Ammon's horn (tissue), 1 donor: Measurements from ENCODE around the gene TULP1.
"Not testable (repeated sequence)": the region's sequence is repeated elsewhere in the genome, so short reads cannot be mapped to it uniquely, and the experiment has no call there.

Experiments
- DNase-seq: peaks from one replicate; pipeline ENCODE4 v3.0.0-alpha.2; 2016; ENCODE audit warnings: low spot score

Gene TULP1

GRCh38 chr6:35512740-35513139 is at the start of gene TULP1:
TULP1 (minus strand) TSS chr6:35512896; CDS start chr6:35512858, 38 bp downstream.
- DNase-seq: no peak

GRCh38 chr6:35562060-35562459 is 49.4 kb upstream of the TULP1 start:
- no peak for DNase-seq

GRCh38 chr6:35561113-35561512 is 48.4 kb upstream of the TULP1 start:
- no peak for DNase-seq

GRCh38 chr6:35558571-35558970 is 45.9 kb upstream of the TULP1 start:
- no peak for DNase-seq

GRCh38 chr6:35557239-35557638 is 44.5 kb upstream of the TULP1 start:
- DNase-seq: no peak

- no peak for DNase-seq
Measured at GRCh38 chr6:35554811-35555210, 42.1 kb upstream of the TULP1 start.

GRCh38 chr6:35553315-35553714 is 40.6 kb upstream of the TULP1 start:
- no peak for DNase-seq

GRCh38 chr6:35552285-35552917 is 39.7 kb upstream of the TULP1 start:
- no peak for DNase-seq

GRCh38 chr6:35550437-35550836 is 37.7 kb upstream of the TULP1 start:
- no peak for DNase-seq

- DNase-seq: no peak
Measured at GRCh38 chr6:35547676-35548075, 35.0 kb upstream of the TULP1 start.

- DNase-seq: no peak
Measured at GRCh38 chr6:35544769-35545361, 32.2 kb upstream of the TULP1 start.

GRCh38 chr6:35543459-35544193 is 30.9 kb upstream of the TULP1 start:
- DNase-seq: no peak

GRCh38 chr6:35541836-35542235 is 29.1 kb upstream of the TULP1 start:
- peak; percentile 20 for DNase-seq

GRCh38 chr6:35539223-35539622 is 26.5 kb upstream of the TULP1 start:
- no peak for DNase-seq

GRCh38 chr6:35535847-35536246 is 23.2 kb upstream of the TULP1 start:
- DNase-seq: not testable (repeated sequence)

GRCh38 chr6:35534407-35535170 is 21.9 kb upstream of the TULP1 start:
- peak; percentile 17 for DNase-seq

- DNase-seq: no peak
Measured at GRCh38 chr6:35533981-35534380, 21.3 kb upstream of the TULP1 start.

- DNase-seq: no peak
Measured at GRCh38 chr6:35532126-35532525, 19.4 kb upstream of the TULP1 start.

- no peak for DNase-seq
Measured at GRCh38 chr6:35524380-35525020, 11.8 kb upstream of the TULP1 start.

GRCh38 chr6:35522660-35523658 is 10.3 kb upstream of the TULP1 start:
- peak; percentile 77 for DNase-seq

GRCh38 chr6:35522151-35522550 is 9.5 kb upstream of the TULP1 start:
- DNase-seq: no peak
